ENCODE results near the gene NPTX2. TPM values are rescaled to one million over a fixed set of nuclear protein-coding genes. Genes with fewer than 3 reads are reported as not detected.
"Not testable (repeated sequence)": the region's sequence is repeated elsewhere in the genome, so short reads cannot be mapped to it uniquely, and the experiment has no call there.

The NPTX2 gene
- total and polyA plus RNA-seq, 2 experiments from 2014 or later: 8.2 to 24.1 TPM

GRCh38 chr7:98571986-98572385 is 45.1 kb upstream of the NPTX2 start (continued):
- TF ChIP-seq, protein P1, sequence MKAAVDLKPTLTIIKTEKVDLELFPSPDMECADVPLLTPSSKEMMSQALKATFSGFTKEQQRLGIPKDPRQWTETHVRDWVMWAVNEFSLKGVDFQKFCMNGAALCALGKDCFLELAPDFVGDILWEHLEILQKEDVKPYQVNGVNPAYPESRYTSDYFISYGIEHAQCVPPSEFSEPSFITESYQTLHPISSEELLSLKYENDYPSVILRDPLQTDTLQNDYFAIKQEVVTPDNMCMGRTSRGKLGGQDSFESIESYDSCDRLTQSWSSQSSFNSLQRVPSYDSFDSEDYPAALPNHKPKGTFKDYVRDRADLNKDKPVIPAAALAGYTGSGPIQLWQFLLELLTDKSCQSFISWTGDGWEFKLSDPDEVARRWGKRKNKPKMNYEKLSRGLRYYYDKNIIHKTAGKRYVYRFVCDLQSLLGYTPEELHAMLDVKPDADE (IDR thresholded peaks at IDR 0.05): no peak
- TF ChIP-seq ZNF331 (CRISPR knock-in tag; IDR thresholded peaks at IDR 0.05; ENCODE audit: low read depth): no peak
- TF ChIP-seq, protein P2, sequence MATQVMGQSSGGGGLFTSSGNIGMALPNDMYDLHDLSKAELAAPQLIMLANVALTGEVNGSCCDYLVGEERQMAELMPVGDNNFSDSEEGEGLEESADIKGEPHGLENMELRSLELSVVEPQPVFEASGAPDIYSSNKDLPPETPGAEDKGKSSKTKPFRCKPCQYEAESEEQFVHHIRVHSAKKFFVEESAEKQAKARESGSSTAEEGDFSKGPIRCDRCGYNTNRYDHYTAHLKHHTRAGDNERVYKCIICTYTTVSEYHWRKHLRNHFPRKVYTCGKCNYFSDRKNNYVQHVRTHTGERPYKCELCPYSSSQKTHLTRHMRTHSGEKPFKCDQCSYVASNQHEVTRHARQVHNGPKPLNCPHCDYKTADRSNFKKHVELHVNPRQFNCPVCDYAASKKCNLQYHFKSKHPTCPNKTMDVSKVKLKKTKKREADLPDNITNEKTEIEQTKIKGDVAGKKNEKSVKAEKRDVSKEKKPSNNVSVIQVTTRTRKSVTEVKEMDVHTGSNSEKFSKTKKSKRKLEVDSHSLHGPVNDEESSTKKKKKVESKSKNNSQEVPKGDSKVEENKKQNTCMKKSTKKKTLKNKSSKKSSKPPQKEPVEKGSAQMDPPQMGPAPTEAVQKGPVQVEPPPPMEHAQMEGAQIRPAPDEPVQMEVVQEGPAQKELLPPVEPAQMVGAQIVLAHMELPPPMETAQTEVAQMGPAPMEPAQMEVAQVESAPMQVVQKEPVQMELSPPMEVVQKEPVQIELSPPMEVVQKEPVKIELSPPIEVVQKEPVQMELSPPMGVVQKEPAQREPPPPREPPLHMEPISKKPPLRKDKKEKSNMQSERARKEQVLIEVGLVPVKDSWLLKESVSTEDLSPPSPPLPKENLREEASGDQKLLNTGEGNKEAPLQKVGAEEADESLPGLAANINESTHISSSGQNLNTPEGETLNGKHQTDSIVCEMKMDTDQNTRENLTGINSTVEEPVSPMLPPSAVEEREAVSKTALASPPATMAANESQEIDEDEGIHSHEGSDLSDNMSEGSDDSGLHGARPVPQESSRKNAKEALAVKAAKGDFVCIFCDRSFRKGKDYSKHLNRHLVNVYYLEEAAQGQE (IDR thresholded peaks at IDR 0.05; ENCODE audit: unreplicated experiment): no peak
- no peak for TF ChIP-seq NANOG (IDR thresholded peaks at IDR 0.05; ENCODE audit: borderline replicate concordance)
- TF ChIP-seq CREB1 (CRISPR knock-in tag; IDR thresholded peaks at IDR 0.05; ENCODE audit: low read depth): no peak
- no peak for TF ChIP-seq POLR2AphosphoS5 (IDR thresholded peaks at IDR 0.05; ENCODE audit: low read depth)
- no peak for TF ChIP-seq EZH2 (IDR thresholded peaks at IDR 0.05; ENCODE audit: low read depth, unreplicated experiment)
- TF ChIP-seq STAT1 (IDR thresholded peaks at IDR 0.05; ENCODE audit: unreplicated experiment): no peak
- no peak for TF ChIP-seq EZH2phosphoT487 (IDR thresholded peaks at IDR 0.05; ENCODE audit: unreplicated experiment)
- TF ChIP-seq CTCF (conservative IDR thresholded peaks at IDR 0.05; ENCODE audit: low read depth in 2 of 2): no peak

DNA sequence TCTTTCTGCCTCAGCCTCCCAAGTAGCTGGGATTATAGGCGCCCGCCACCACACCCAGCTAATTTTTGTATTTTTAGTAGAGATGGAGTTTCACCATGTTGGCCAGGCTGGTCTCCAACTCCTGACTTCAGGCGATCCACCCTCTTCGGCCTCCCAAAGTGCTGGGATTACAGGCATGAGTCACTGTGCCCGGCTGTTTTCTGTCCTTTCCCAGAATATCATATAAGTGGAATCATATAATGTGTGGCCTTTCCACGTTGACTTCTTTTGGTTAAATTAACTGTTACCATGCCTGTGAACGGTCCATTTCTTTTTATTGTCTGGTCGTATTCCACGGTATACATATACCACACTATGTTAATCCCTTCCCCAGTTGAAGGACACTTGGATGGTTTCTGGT is 44.4 kb upstream of the NPTX2 start:
- not testable (repeated sequence) for ATAC-seq; H3K9me2 ChIP-seq (ENCODE audit: insufficient read depth); H3K27ac ChIP-seq (ENCODE audit: low read depth); H4K20me1 ChIP-seq (replicated peaks; ENCODE audit: insufficient read depth); H2AFZ ChIP-seq; H3K4me2 ChIP-seq; H3K4me1 ChIP-seq (ENCODE audit: insufficient read depth); H3K36me3 Mint-ChIP-seq (ENCODE audit: low read depth); DNase-seq (ENCODE audit: low spot score); H3K27ac Mint-ChIP-seq; H3K36me3 ChIP-seq (ENCODE audit: insufficient read depth); H3K27me3 ChIP-seq (ENCODE audit: insufficient read depth); H3K4me1 Mint-ChIP-seq; H3K79me2 ChIP-seq (replicated peaks; ENCODE audit: insufficient read depth); H3K4me3 ChIP-seq; H3F3A ChIP-seq (replicated peaks; ENCODE audit: low read depth); H3K4me3 Mint-ChIP-seq; H3K27me3 Mint-ChIP-seq (ENCODE audit: insufficient read depth, low read depth, poor library complexity)
- peaks cover 38% of the 10 kb centered on the region for H3K9me3 Mint-ChIP-seq

Data from GM23338 (cell line).